H1 (cell line): ENCODE data around the gene IGSF9B.

ENCODE experiments used
- EZH2 ChIP-seq: fragments of 200-600 bp; sonication (generic); IDR thresholded peaks from 2 replicates; pipeline ENCODE4 v1.7.1; 2012; ENCODE audit warnings: low read depth, mild to moderate bottlenecking, moderate library complexity, low read length, inconsistent platforms; ENCODE audit not compliant: severe bottlenecking
- TAF1 ChIP-seq: IDR thresholded peaks from 2 replicates; pipeline ENCODE4 v1.6.1; 2011; ENCODE audit warnings: mild to moderate bottlenecking, low read depth, low read length
- TF ChIP-seq, protein P1 (sequence below): IDR thresholded peaks from 2 replicates; pipeline ENCODE4 v1.6.1; 2011; ENCODE audit warnings: low read length, improper control_type of control experiment

DNA sequence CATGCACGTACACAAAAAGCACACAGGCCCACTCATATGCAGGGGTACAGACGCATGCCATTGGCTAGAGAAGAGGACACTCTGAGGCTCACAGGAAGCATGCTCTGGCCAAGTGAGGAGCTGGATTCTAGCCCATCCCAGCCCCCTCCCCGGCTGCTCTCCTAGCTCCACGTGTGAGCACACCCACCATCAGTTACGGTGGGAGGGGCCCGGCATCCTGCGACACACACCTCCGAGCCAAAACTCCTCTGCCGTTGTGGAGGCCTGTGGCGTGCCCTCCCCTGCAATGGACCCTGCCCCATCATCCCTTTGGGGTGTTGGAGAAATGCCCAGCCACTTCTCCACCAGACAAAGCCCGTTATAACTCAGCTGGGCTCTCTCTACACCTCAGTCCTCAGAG, 15.1 kb upstream of the IGSF9B start:
- TF ChIP-seq, protein P1, sequence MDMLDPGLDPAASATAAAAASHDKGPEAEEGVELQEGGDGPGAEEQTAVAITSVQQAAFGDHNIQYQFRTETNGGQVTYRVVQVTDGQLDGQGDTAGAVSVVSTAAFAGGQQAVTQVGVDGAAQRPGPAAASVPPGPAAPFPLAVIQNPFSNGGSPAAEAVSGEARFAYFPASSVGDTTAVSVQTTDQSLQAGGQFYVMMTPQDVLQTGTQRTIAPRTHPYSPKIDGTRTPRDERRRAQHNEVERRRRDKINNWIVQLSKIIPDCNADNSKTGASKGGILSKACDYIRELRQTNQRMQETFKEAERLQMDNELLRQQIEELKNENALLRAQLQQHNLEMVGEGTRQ = no peak
- TF ChIP-seq TAF1 (no peak), EZH2 (no peak)
